Neural crest cell (in vitro differentiated cells): Measurements from ENCODE around the gene DDX60. TPM values are rescaled to one million over a fixed set of nuclear protein-coding genes. Genes with fewer than 3 reads are reported as not detected.

Experiments used
- DNase-seq: peaks from one replicate; pipeline ENCODE4 v3.0.0; 2021; ENCODE audit warnings: low read depth, mixed read lengths, low spot score
- H3K27ac Mint-ChIP-seq: one replicate; pipeline ENCODE4 v1.8.0; 2021; ENCODE audit warnings: mild to moderate bottlenecking, mixed read lengths; ENCODE audit not compliant: unreplicated experiment
- H3K27me3 Mint-ChIP-seq: 2 replicates; pipeline ENCODE4 v1.8.0; 2021; ENCODE audit warnings: low read depth, mild to moderate bottlenecking, mixed read lengths
- H3K36me3 Mint-ChIP-seq: 2 replicates; pipeline ENCODE4 v1.8.0; 2021; ENCODE audit warnings: low read depth, mild to moderate bottlenecking, mixed read lengths
- H3K4me1 Mint-ChIP-seq: 2 replicates; pipeline ENCODE4 v1.8.0; 2021; ENCODE audit warnings: mixed read lengths
- H3K4me3 Mint-ChIP-seq: one replicate; pipeline ENCODE4 v1.8.0; 2021; ENCODE audit warnings: mild to moderate bottlenecking, mixed read lengths
- H3K9me3 Mint-ChIP-seq: 2 replicates; pipeline ENCODE4 v1.8.0; 2021; ENCODE audit warnings: mixed read lengths
- total RNA-seq: library from RNA; stranded (reverse); gene quantifications from 2 replicates; pipeline ENCODE4 v1.2.1, GENCODE V29; 2021
- TF ChIP-seq, protein P1 (sequence below): fragments of 200-600 bp; sonication (generic); conservative IDR thresholded peaks from 2 replicates; pipeline ENCODE4 v1.5.0; 2021; ENCODE audit warnings: antibody characterized with exemption, mild to moderate bottlenecking

DDX60 gene
- total RNA-seq, 1 donor from 2014 or later: 2.1 TPM

- Mint-ChIP-seq H3K4me3 (no peak overlapping the region), H3K9me3 (no peaks in the 10 kb centered on the region), H3K27ac (no peak overlapping the region), H3K36me3 (no peaks in the 10 kb centered on the region), H3K4me1 (no peaks in the 10 kb centered on the region), H3K27me3 (no peaks in the 10 kb centered on the region)
- DNase-seq: no peak
- TF ChIP-seq, protein P1, sequence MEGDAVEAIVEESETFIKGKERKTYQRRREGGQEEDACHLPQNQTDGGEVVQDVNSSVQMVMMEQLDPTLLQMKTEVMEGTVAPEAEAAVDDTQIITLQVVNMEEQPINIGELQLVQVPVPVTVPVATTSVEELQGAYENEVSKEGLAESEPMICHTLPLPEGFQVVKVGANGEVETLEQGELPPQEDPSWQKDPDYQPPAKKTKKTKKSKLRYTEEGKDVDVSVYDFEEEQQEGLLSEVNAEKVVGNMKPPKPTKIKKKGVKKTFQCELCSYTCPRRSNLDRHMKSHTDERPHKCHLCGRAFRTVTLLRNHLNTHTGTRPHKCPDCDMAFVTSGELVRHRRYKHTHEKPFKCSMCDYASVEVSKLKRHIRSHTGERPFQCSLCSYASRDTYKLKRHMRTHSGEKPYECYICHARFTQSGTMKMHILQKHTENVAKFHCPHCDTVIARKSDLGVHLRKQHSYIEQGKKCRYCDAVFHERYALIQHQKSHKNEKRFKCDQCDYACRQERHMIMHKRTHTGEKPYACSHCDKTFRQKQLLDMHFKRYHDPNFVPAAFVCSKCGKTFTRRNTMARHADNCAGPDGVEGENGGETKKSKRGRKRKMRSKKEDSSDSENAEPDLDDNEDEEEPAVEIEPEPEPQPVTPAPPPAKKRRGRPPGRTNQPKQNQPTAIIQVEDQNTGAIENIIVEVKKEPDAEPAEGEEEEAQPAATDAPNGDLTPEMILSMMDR: no peak
These were observed 60.8 kb downstream of the DDX60 start for GRCh38 chr4:168257768-168258167.

DNA sequence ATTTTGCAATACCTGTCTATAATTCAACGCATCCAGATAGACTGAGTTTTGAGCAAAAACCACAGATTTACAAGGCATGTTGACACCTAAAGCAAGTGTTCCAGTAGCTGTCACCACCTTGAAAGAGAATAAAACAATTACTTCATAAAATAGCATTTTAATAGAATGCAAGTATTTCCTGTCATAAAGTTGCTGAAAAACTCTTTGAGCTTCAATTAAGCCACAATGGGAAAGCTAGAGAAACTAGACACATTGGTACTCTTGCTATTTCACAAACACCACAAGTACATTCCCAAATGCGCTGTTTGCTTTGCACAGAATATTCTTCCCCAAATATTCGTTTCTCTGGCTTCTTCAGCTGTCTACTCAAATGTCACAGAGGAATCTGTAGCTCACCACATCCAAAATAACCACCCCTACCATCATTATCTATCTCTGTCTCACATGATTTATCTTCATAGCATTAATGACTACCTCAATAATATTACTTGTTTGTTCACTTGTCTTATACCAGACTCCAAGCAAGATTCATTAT is 70.3 kb downstream of the DDX60 start:
- TF ChIP-seq, protein P1: no peak
- no peak overlapping the region for H3K27ac Mint-ChIP-seq
- H3K4me1 Mint-ChIP-seq: no peaks in the 10 kb centered on the region
- DNase-seq: no peak
- H3K36me3 Mint-ChIP-seq: peaks cover 2% of the 10 kb centered on the region
- no peaks in the 10 kb centered on the region for H3K9me3 Mint-ChIP-seq
- H3K4me3 Mint-ChIP-seq: no peak overlapping the region
- no peaks in the 10 kb centered on the region for H3K27me3 Mint-ChIP-seq

DNA sequence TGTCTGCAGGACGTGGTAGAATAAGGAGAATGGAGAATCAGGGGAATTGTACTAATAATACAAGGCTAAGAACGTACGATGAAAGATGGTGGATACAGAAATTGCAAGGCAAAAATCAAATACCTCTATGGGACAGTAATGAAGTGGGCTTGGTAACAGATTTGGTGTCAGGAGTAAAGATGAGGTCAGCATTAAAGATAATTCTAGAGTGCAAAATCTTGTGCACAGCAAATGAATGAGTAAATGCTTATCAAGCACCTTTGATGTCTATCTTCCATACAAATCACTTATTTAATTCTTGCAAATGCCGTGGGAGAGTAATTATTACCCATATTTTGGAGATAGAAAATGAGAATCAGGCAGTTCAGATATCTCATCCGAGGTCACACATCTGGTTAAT is 70.9 kb downstream of the DDX60 start:
- Mint-ChIP-seq H3K4me1 (no peaks in the 10 kb centered on the region), H3K27ac (no peak overlapping the region), H3K9me3 (peaks cover 3% of the 10 kb centered on the region), H3K4me3 (no peak overlapping the region), H3K36me3 (peaks cover 6% of the 10 kb centered on the region), H3K27me3 (no peaks in the 10 kb centered on the region)
- DNase-seq: no peak
- TF ChIP-seq, protein P1: no peak

DNA sequence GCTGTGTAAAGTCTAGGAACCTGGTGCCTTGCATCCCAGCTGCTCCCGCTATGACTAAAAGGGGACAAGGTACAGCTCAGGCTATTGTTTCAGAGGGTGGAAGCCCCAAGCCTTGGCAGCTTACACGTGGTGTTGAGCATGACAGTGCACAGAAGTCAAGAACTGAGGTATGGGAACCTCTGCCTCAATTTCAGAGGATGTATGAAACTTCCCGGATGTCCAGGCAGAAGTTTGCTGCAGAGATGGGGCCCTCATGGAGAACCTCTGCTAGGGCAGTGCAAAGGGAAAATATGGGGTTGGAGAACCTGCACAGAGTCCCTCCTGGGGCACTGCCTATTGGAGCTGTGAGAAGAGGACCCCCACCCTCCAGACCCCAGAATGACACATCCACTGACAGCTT is 76.6 kb downstream of the DDX60 start:
- peaks cover 10% of the 10 kb centered on the region for H3K9me3 Mint-ChIP-seq
- no peak for DNase-seq
- no peak overlapping the region for H3K27ac Mint-ChIP-seq
- no peaks in the 10 kb centered on the region for H3K27me3 Mint-ChIP-seq
- no peak overlapping the region for H3K4me3 Mint-ChIP-seq
- TF ChIP-seq, protein P1: no peak
- no peaks in the 10 kb centered on the region for H3K4me1 Mint-ChIP-seq
- H3K36me3 Mint-ChIP-seq: peaks cover 15% of the 10 kb centered on the region

- Mint-ChIP-seq H3K9me3 (peaks cover 10% of the 10 kb centered on the region), H3K4me1 (no peaks in the 10 kb centered on the region), H3K27me3 (no peaks in the 10 kb centered on the region), H3K27ac (no peak overlapping the region), H3K36me3 (peaks cover 15% of the 10 kb centered on the region), H3K4me3 (no peak overlapping the region)
- TF ChIP-seq, protein P1: no peak
- DNase-seq: no peak
These were observed 77.7 kb downstream of the DDX60 start for GRCh38 chr4:168240821-168241220.
